ENCODE data around the gene CEP83. TPM values are rescaled to one million over a fixed set of nuclear protein-coding genes. Genes with fewer than 3 reads are reported as not detected.
"Not testable (repeated sequence)": the region's sequence is repeated elsewhere in the genome, so short reads cannot be mapped to it uniquely, and the experiment has no call there.

CEP83 gene
- total RNA-seq, 1 experiment from 2014 or later: 26.2 TPM

DNA sequence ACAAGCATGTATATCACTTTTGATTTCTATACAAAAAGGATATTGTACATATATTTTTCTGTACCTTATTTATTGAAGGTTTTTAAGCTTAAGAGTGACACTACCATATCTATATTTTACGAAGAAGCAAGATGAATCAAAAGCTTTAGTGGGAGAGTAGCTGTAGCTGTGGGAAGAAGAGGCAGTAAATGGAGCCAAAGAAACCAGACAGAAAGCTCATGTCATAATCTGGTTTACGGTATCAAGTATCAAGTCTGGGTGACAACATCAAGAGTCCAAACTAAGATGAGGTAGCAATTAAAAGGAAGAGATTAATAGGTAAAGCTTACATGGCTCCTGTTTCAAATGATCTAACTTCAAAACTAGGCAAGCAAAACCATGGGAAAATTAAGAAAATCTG is 54.8 kb downstream of the CEP83 start:
- TF ChIP-seq ZNF423 (CRISPR knock-in tag; IDR thresholded peaks at IDR 0.05): no peak
- no peak for TF ChIP-seq HMGA2 (CRISPR knock-in tag; IDR thresholded peaks at IDR 0.05)
- no peak for TF ChIP-seq MXD4 (CRISPR knock-in tag; IDR thresholded peaks at IDR 0.05; ENCODE audit: borderline replicate concordance)
- no peak for TF ChIP-seq IRF1 (CRISPR knock-in tag; IDR thresholded peaks at IDR 0.05)
- no peak for TF ChIP-seq CREM (CRISPR knock-in tag; IDR thresholded peaks at IDR 0.05)
- TF ChIP-seq, protein P1, sequence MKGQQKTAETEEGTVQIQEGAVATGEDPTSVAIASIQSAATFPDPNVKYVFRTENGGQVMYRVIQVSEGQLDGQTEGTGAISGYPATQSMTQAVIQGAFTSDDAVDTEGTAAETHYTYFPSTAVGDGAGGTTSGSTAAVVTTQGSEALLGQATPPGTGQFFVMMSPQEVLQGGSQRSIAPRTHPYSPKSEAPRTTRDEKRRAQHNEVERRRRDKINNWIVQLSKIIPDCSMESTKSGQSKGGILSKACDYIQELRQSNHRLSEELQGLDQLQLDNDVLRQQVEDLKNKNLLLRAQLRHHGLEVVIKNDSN (CRISPR knock-in tag; IDR thresholded peaks at IDR 0.05): no peak
- TF ChIP-seq, protein P2, sequence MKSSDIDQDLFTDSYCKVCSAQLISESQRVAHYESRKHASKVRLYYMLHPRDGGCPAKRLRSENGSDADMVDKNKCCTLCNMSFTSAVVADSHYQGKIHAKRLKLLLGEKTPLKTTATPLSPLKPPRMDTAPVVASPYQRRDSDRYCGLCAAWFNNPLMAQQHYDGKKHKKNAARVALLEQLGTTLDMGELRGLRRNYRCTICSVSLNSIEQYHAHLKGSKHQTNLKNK (CRISPR knock-in tag; IDR thresholded peaks at IDR 0.05): no peak
- Mint-ChIP-seq H3K36me3 (peaks cover 21% of the 10 kb centered on the region), H3K4me1 (peaks cover 5% of the 10 kb centered on the region), H3K9me3 (peaks cover 9% of the 10 kb centered on the region), H3K27ac (0 out of 2 replicates have a peak overlapping the region, but pooled peaks have one; percentile 2), H3K4me3 (no peak overlapping the region), H3K27me3 (ENCODE audit: low read depth) (no peaks in the 10 kb centered on the region)
- ChIA-PET CTCF (interaction anchor here (0.7 kb wide), 1 partner anchor 25 kb away, joined by 3 read pairs; no protein-coding TSS in a partner anchor), POLR2A (no interaction called here)
- ATAC-seq (no peak), DNase-seq (ENCODE audit: low spot score) (no peak)

- peaks cover 29% of the 10 kb centered on the region for H3K9me3 Mint-ChIP-seq
- H3K27ac Mint-ChIP-seq: no peak overlapping the region
- no peak for TF ChIP-seq ZNF532 (CRISPR knock-in tag; IDR thresholded peaks at IDR 0.05; ENCODE audit: borderline replicate concordance)
- TF ChIP-seq ZNF423 (CRISPR knock-in tag; IDR thresholded peaks at IDR 0.05): no peak
- no peak for TF ChIP-seq RORB (CRISPR knock-in tag; IDR thresholded peaks at IDR 0.05)
- no peak for TF ChIP-seq ZNF317 (CRISPR knock-in tag; IDR thresholded peaks at IDR 0.05; ENCODE audit: borderline replicate concordance, low read depth)
- TF ChIP-seq TEAD4 (CRISPR knock-in tag; IDR thresholded peaks at IDR 0.05): no peak
- TF ChIP-seq, protein P3, sequence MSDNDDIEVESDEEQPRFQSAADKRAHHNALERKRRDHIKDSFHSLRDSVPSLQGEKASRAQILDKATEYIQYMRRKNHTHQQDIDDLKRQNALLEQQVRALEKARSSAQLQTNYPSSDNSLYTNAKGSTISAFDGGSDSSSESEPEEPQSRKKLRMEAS (CRISPR knock-in tag; IDR thresholded peaks at IDR 0.05): no peak
- TF ChIP-seq GRHL2 (CRISPR knock-in tag; IDR thresholded peaks at IDR 0.05; ENCODE audit: insufficient replicate concordance, severe bottlenecking): no peak
- TF ChIP-seq NFATC4 (CRISPR knock-in tag; IDR thresholded peaks at IDR 0.05): no peak
- H3K36me3 Mint-ChIP-seq: peaks cover 44% of the 10 kb centered on the region
- ChIA-PET CTCF (no interaction called here), POLR2A (no interaction called here)
- no peak for ATAC-seq
- DNase-seq (ENCODE audit: low spot score): no peak
- H3K4me3 Mint-ChIP-seq: no peak overlapping the region
- peaks cover 5% of the 10 kb centered on the region for H3K4me1 Mint-ChIP-seq
- H3K27me3 Mint-ChIP-seq (ENCODE audit: low read depth): no peaks in the 10 kb centered on the region; the same call in 1 of the 2 replicates
These were observed 58.3 kb downstream of the CEP83 start for GRCh38 chr12:94401326-94401725.

GRCh38 chr12:94398685-94399084 is 61.0 kb downstream of the CEP83 start:
- H3K36me3 Mint-ChIP-seq: peaks cover 50% of the 10 kb centered on the region
- H3K4me1 Mint-ChIP-seq; CTCF ChIA-PET; ATAC-seq; POLR2A ChIA-PET; H3K4me3 Mint-ChIP-seq; DNase-seq (ENCODE audit: low spot score); H3K27ac Mint-ChIP-seq; H3K27me3 Mint-ChIP-seq (ENCODE audit: low read depth): not testable (repeated sequence)
- H3K9me3 Mint-ChIP-seq: peaks cover 34% of the 10 kb centered on the region
